ENCODE data around the gene CAPN10. TPM values are rescaled to one million over a fixed set of nuclear protein-coding genes. Genes with fewer than 3 reads are reported as not detected.

CAPN10 gene
- total RNA-seq, 1 donor from 2014 or later = 14.2 TPM

DNA sequence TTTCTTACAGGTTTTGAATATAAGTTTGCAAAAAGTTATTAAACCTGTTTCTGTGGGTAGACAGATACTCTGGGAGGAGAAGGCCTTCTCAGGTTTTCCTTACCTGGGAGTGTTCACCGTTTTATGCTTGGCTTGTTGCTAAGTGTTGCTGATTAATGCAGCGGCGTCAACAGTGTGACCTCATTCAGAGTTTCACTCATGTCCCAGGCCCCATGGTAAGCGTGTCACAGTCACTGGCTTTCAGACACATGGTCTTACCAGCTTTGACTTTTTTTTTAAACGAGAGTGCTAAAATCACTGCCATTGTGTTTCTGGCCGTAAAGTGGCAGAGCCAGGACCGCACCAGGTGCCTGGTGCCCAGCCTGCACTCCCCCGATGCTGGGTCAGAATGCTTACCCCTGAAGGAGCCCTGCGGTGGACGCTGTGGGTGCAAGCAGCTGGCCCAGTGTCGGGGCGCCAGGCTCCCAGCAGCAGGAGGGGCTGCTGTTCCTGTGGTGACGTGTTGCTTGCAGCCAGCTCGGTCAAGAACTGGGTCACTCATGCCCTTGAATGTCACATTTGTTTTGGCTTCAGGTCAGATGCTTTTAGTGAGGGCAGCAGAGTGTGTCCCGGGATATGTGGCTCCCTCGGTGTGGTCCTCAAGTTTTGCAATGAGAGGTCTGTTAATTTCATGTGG is 3.5 kb downstream of the CAPN10 start:
- H3K4me3 ChIP-seq = no peak overlapping the region
- peaks cover 29% of the 10 kb centered on the region for H3K4me1 ChIP-seq
- DNase-seq (ENCODE audit: extremely low spot score in 2 of 2) = no peak
- no peak overlapping the region for H3K27ac ChIP-seq
- intact Hi-C loops (cut with DNase I) = no loop called here
- H3K36me3 ChIP-seq = peaks cover 0 to 21% of the 10 kb centered on the region in 2 donors
- TF ChIP-seq POLR2AphosphoS5 (IDR thresholded peaks at IDR 0.05; ENCODE audit: insufficient read depth in 1 of 2, low read depth in 1 of 2) (no peak), POLR2A (IDR thresholded peaks at IDR 0.05) (no peak)
- TF ChIP-seq, protein P1, sequence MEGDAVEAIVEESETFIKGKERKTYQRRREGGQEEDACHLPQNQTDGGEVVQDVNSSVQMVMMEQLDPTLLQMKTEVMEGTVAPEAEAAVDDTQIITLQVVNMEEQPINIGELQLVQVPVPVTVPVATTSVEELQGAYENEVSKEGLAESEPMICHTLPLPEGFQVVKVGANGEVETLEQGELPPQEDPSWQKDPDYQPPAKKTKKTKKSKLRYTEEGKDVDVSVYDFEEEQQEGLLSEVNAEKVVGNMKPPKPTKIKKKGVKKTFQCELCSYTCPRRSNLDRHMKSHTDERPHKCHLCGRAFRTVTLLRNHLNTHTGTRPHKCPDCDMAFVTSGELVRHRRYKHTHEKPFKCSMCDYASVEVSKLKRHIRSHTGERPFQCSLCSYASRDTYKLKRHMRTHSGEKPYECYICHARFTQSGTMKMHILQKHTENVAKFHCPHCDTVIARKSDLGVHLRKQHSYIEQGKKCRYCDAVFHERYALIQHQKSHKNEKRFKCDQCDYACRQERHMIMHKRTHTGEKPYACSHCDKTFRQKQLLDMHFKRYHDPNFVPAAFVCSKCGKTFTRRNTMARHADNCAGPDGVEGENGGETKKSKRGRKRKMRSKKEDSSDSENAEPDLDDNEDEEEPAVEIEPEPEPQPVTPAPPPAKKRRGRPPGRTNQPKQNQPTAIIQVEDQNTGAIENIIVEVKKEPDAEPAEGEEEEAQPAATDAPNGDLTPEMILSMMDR (IDR thresholded peaks at IDR 0.05) = no peak
- H3K9me3 ChIP-seq = no peaks in the 10 kb centered on the region
- no peaks in the 10 kb centered on the region for H3K27me3 ChIP-seq

DNA sequence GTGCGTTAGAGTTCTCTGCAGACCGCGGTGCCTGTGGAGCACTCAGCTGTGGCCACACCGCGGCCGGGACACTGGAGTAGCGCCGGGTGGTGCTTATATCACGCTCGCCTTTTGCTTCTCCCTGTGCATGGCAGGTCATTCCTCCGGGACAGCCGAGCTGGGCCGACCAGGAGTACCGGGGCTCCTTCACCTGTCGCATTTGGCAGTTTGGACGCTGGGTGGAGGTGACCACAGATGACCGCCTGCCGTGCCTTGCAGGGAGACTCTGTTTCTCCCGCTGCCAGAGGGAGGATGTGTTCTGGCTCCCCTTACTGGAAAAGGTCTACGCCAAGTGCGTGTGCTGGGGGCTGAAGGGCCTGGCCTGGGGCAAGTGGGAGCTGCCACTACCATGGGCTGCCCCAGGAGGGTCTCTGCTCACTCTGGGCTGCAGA is 4.2 kb downstream of the CAPN10 start:
- TF ChIP-seq POLR2A (IDR thresholded peaks at IDR 0.05) = no peak
- no peak for TF ChIP-seq POLR2AphosphoS5 (IDR thresholded peaks at IDR 0.05; ENCODE audit: insufficient read depth in 1 of 2, low read depth in 1 of 2)
- TF ChIP-seq, protein P1 (IDR thresholded peaks at IDR 0.05) = no peak
- peaks cover 0 to 21% of the 10 kb centered on the region in 2 donors for H3K36me3 ChIP-seq
- DNase-seq (ENCODE audit: extremely low spot score in 2 of 2) = no peak
- H3K9me3 ChIP-seq = no peaks in the 10 kb centered on the region
- no peak overlapping the region for H3K27ac ChIP-seq
- intact Hi-C loops (cut with DNase I) = no loop called here
- H3K4me3 ChIP-seq = no peak overlapping the region
- H3K27me3 ChIP-seq = no peaks in the 10 kb centered on the region
- peaks cover 22% of the 10 kb centered on the region for H3K4me1 ChIP-seq

DNA sequence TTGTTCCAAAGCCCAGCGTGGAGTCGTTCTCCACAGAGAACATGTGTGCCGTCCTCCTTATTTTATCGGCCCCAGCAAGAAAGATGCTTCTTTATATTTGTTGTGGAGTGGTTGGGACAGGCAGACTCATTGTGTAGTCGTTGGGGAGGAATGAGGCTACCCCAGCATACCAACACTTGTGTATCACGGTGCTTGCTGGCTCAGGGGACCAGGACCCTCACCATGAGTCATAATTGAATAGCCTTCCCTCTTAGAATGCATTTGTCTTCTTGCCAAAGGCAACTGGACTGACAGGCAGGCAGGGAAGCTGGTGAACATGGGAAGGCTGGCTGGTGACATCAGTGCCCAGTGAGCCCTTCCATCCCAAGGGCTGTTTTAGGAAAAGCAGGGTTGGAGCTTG is 4.7 kb downstream of the CAPN10 start:
- no peaks in the 10 kb centered on the region for H3K27me3 ChIP-seq
- DNase-seq (ENCODE audit: extremely low spot score in 2 of 2) = no peak
- intact Hi-C loops (cut with DNase I) = no loop called here

DNA sequence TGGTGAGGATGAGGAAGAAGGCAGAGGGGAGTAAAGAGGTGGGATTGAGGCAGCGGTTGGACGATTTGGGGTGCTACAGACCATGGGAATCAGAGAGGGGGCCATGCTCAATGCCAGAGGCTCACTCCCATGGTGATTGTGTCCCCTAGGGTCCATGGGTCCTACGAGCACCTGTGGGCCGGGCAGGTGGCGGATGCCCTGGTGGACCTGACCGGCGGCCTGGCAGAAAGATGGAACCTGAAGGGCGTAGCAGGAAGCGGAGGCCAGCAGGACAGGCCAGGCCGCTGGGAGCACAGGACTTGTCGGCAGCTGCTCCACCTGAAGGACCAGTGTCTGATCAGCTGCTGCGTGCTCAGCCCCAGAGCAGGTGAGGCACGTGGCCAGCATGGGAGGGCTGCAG is 5.2 kb downstream of the CAPN10 start:
- no peak for DNase-seq (ENCODE audit: extremely low spot score in 2 of 2)
- Histone ChIP-seq H3K27ac (no peak overlapping the region), H3K4me3 (no peak overlapping the region), H3K36me3 (peaks cover 0 to 21% of the 10 kb centered on the region in 2 donors), H3K4me1 (peaks cover 20% of the 10 kb centered on the region), H3K27me3 (no peaks in the 10 kb centered on the region), H3K9me3 (no peaks in the 10 kb centered on the region)
- intact Hi-C loops (cut with DNase I) = no loop called here
- TF ChIP-seq POLR2A (IDR thresholded peaks at IDR 0.05) (no peak), POLR2AphosphoS5 (IDR thresholded peaks at IDR 0.05; ENCODE audit: insufficient read depth in 1 of 2, low read depth in 1 of 2) (no peak)
- TF ChIP-seq, protein P1 (IDR thresholded peaks at IDR 0.05) = no peak

More for the DNA sequence above, 4.7 kb downstream of the CAPN10 start:
- H3K9me3 ChIP-seq = no peaks in the 10 kb centered on the region
- H3K36me3 ChIP-seq = peaks cover 0 to 21% of the 10 kb centered on the region in 2 donors
- TF ChIP-seq POLR2AphosphoS5 (IDR thresholded peaks at IDR 0.05; ENCODE audit: insufficient read depth in 1 of 2, low read depth in 1 of 2) = no peak
- H3K4me3 ChIP-seq = no peak overlapping the region
- peaks cover 20% of the 10 kb centered on the region for H3K4me1 ChIP-seq
- H3K27ac ChIP-seq = no peak overlapping the region

DNA sequence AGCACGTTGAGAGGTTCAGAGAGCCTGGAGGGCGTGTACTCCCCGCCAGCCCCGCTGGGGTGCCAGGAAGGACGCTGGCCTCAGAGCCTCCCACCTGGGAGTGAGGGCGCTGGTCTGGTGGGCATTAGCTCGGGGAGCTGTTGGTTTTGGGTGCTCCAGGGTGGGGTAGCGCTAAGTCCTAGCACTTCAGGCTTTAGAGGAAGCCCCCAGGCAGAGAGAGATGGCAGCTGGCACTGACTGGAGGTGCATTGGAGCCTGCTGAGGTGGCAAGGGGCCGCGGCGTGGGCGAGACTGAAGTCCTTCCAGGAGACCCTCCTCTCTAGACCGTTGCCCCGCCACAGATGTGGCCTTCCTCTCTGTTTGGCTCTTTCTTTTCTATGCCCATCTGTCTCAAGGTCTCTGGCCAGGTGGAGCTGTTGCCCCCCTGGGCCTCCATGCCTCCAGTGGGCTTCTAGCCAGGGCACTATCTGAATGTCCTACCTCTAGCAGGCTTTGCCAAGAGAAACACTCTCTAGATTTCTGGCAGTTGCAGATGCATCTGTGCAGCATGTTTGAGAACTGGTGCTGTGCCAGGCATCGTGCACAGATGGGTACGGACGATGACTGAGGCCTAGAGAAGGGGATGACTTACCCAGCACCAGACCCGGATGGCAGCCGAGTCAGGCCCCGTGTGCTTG is 6.6 kb downstream of the CAPN10 start:
- DNase-seq (ENCODE audit: extremely low spot score in 2 of 2) = no peak
- TF ChIP-seq POLR2AphosphoS5 (IDR thresholded peaks at IDR 0.05; ENCODE audit: insufficient read depth in 1 of 2, low read depth in 1 of 2) = no peak
- TF ChIP-seq, protein P1 (IDR thresholded peaks at IDR 0.05) = no peak
- no peak for TF ChIP-seq POLR2A (IDR thresholded peaks at IDR 0.05)

More for the DNA sequence above, 6.6 kb downstream of the CAPN10 start:
- Histone ChIP-seq H3K4me1 (peaks cover 8% of the 10 kb centered on the region), H3K27ac (no peak overlapping the region), H3K9me3 (no peaks in the 10 kb centered on the region), H3K36me3 (peaks cover 0 to 24% of the 10 kb centered on the region in 2 donors), H3K4me3 (no peak overlapping the region), H3K27me3 (no peaks in the 10 kb centered on the region)
- intact Hi-C loops (cut with DNase I) = no loop called here

All from vagina (tissue), 2 donors.